Epidermal melanocyte (primary cell): ENCODE results near the gene AGTRAP.

Source experiments
- DNase-seq: peaks from one replicate; pipeline ENCODE4 v3.0.0; 2011; ENCODE audit warnings: low spot score; ENCODE audit not compliant: insufficient read length

Gene AGTRAP

DNA sequence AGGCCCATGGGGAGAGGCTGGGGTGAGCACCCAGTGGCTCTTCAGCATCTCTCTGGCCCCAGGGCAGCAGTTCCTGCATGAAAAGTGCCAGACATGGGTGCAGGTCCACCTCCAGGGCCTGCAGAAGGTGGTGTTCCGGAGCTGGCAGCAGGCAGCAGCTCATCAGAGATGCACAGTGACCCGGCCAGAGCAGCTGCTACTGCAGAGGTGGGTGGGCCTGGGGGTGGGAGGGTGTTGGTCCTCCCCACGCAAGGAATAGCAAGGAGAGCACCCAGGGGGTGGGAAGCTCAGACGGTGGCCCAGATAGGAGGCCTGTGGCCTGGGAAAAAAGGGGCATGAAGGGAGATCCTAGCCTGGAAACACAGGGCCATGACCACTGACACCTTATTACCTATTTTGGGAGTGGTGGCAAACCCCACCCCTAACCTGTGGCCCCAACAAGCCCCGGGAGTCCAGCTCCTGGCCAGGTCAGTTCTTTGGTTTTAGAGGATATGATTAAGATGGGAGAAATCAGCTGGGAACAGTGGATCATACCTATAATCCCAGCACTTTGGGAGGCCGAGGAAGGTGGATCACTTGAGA is 46.3 kb downstream of the AGTRAP start:
- DNase-seq = no peak

DNA sequence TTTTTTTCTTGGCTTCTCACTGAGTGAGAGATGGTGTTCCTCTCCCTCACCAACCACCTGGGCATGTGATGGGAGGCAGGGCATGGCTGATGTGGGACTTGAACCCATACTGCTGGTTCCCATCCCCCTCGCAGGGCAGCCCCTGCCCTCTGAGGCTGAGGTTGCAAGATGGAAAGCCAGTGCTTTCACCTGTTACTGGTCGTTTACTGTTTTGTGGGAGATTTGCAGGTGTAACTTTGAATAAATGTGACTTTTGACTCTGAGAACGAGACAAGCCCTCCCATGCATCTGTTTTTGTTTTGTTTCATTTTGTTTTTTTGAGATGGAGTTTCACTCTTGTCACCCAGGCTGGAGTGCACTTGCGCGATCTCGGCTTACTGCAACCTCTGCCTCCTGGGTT is 47.6 kb downstream of the AGTRAP start:
- no peak for DNase-seq

DNA sequence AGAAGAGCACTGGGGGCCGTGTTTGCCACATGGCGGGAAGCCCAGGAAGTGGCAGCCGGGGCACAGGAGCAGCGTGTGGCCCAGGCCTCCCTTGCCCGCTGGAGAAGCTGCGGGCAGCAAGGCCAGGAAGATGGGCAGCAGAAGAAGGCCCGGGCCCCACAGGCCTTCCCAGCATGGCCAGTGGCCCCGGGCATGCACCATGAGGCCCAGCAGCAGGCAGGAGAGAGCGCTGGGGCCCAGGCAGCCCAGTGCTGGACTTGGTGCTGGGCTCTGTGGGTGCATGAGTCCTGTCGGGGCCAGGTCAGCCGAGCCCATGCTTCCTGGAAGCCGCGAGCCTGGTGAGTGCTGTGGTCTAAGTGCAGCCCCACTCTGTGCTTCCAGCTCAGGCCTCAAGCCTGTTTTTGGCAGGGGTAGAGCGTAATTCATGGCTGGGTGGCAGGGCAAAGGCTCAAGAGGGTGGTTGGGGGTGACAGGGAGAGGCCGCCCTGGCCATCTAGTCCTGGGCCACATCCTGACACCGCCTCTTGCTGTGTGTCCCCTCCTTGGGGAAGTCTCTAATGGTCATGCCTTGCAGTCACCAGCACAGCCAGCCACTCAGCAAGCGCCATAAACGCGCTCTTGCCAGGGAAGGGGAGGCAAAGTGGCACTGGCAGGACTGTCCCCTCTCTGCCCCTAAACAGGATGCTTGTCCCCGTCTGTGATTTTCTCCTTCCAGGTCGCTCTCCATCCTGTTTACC is 48.5 kb downstream of the AGTRAP start:
- no peak for DNase-seq

DNA sequence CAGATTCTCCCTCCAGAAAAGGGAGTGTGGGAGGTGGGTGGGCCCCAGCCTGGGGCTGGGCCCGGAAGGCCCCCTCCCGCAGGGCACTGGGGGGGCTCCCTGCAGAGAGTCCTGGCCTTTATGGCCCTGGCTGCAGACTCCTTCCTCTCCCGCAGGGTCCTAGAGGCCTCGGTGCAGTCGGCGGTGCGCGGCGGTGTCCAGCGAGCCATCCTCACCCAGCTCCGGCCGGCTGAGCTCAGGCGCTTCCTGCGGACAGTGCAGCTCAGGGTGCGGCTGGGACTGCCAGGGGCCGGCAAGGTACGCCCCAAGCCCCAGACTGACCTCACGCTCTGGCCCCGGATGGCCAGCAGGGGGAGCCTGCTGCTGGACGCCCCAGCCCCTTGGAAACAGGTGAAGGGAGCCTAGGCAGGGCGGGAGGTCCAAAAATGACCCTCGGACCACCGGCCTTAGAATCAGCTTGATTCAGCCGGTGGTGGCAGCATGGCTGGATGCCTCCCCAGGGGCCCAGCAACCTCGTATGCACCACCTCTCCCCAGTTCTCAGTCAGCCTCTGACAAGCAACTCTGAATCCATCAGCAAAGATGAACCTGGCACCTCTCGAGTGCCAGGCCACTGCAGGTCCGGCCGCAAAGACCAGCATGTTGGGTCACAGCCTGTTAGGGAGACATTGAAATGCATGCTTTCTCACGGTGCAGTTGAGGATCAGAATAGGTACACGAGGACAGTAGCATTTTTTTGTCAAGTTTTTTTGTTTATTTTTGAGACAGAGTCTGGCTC is 49.2 kb downstream of the AGTRAP start:
- DNase-seq = no peak

DNA sequence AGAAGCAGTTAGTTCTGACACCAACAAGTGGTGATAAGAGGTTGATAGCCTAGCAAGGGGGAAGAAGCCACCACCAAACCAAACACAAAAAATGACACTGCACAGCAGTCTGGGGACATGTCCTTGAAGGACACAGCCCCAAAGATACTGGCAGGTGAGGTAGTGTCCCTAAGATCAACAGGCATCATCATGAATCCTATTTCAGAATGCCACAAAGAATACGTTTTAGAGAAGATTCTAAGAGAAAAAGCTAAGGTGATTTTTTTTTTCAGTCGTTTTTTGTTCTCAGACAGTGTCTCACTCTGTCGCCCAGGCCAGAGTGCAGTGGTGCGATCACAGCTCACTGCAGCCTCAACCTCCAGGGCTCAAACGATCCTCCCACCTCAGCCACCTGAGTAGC is 50.2 kb downstream of the AGTRAP start:
- no peak for DNase-seq

DNA sequence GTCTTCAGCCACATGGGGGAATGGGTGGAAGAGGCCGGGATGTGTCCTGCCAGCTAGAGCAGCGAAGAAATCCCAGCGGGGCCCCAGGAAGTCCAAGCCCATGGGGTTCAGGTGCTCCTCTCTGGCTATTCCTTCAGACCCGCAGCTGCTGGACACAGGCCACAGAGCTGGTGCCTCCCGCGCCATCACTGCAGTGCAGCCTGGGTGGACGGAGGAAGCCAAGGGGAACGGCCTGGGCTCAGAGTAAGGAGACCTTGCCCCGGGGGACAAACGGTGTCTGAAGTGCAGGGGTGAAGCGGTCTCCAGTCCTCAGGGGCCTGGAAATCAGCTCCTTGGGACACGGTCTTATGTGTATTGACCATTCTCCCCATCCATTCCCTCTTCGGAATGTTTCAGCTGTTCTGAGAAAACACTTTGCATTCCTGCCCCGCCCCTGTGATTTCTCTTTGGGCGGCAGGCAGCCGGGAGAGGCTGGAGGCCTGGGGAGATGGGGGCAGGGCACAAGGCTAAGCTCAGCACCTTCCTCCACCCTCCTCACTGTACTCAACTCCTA is 51.4 kb downstream of the AGTRAP start:
- DNase-seq = peak; percentile 51

DNA sequence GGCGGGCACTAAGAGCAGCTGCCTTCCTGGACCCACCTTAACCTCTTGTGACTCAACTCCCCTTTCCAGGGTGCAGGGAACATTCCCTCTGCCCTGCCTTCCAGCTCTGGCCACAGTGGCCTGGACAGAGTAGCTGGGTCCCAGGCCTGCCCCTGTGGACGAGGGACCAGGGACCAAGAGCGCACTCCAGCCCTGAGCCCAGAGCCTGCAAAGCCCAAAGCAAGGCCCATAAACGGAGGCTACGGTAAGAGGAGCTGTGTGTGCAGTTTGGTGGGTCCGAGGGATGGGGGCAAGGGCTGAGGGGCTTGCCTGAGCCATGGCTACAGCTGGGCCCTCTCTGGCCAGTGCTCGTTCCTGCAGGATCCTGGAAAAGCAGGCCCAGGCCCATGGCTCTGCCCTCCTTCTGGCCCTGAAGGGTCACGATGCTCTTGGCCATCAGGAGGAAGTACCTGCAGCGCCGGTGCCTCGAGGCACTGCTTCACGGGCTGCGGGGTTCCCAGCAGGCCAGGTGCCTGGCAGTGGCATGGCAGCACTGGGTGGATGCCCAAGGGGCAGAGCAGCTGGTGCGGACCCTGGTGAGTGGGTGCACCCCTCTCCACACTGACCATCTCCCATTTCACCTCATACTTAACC is 52.0 kb downstream of the AGTRAP start:
- DNase-seq = no peak

DNA sequence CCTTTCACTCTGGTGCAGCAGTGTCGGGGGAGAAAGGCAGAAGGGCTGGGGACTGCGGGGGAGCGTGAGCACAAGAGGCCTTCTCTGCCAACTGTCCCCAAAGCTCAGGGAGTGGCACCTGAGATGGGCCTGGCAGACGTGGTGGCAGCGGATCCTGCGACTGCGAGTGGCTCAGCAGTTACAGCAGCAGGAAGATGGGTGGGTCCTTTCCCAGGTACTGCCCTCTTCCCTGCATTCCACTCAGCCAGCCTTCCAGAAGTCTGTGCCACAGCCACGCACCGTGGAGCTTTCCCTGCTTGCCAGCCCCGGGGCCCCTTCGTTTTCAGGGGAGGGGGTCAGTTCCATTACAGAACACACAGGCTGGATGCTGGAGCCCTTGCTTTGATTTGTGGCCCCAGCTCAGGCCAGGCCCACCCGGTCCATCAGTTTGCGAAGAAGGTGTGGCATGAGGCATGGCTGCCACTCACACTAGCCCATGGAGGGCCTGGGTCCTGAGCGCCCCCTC is 52.7 kb downstream of the AGTRAP start:
- DNase-seq = no peak

DNA sequence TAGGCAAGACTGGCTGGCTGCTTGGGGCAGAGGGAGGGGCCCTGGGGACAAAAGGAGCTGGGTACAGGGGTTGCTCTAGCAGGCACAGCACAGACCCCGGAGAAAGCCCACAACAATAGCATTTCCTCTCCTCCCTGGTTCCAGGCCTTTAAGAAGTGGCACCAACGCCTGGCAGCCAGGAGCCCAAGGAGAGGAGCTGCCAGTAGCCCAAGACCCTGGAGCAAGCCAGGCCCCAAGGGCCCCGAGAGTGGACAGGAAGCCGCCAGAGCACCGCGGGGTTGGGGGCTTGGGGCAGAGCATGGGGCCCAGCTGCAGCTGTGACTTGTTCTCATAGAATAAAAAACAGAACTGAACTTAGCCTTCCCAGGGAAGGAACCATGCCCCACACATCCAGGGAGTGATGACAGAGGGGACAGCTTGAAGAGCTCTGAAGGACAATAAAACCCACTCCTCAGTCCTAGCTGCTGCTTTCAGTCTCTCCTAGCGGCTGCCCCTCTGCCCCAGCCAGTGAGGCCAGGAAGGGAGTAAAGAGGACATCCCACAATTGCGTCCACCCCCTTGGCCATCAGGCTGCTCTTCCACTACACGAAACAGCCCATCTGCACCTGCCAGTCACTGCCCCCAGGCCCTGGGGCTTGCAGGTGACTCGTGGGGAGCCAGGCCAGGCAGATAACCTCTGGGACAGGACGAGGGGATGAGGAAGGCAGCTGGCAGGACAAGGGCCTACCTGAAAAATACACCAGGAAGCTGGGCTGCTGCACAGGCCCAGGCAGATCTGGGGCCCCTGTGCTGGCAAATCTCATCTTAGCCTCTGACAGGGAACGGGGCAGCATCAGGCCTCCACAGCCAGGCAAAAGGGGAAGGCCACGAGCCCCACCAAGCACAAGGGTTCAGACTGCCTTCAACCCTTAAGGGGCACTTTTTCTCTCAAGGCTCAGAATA is 53.5 kb downstream of the AGTRAP start:
- no peak for DNase-seq

DNA sequence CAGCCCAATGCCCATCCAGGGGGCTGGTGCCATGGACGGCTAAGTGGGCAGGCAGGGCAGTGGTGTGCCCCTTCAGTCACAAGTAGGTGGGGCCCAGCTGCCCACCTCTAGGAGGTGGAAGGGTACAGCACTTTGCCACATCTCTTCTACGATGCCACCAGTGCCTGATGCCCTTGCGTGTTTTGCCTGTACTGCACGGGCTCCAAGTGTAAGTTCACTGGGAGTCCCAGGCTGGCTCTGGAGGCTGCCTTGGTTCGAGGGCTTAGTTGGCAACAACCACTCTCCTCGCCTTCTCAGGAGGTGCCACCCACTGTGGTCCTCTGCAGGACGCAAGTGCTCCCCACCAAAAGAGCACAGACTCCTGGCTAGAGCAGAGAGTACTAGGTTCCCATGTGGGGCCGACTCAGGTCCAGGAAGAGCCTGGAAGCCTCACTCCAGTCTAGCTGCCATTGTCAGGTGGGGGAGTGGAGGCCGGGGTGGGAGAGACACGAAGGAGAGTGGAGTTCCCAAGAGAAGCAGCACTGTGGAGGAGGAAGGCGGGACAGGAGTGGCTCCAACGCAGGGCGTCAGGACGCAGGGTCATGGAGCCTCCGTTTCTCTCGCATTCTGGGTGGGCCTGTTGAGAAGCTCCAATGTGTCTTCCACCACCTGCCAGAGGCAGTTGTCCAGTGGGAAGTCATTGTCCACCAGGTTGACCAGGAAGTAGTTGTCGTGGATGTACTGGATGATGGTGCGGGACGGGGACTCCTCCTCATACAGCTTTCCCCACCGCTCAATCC is 54.4 kb downstream of the AGTRAP start:
- no peak for DNase-seq

DNA sequence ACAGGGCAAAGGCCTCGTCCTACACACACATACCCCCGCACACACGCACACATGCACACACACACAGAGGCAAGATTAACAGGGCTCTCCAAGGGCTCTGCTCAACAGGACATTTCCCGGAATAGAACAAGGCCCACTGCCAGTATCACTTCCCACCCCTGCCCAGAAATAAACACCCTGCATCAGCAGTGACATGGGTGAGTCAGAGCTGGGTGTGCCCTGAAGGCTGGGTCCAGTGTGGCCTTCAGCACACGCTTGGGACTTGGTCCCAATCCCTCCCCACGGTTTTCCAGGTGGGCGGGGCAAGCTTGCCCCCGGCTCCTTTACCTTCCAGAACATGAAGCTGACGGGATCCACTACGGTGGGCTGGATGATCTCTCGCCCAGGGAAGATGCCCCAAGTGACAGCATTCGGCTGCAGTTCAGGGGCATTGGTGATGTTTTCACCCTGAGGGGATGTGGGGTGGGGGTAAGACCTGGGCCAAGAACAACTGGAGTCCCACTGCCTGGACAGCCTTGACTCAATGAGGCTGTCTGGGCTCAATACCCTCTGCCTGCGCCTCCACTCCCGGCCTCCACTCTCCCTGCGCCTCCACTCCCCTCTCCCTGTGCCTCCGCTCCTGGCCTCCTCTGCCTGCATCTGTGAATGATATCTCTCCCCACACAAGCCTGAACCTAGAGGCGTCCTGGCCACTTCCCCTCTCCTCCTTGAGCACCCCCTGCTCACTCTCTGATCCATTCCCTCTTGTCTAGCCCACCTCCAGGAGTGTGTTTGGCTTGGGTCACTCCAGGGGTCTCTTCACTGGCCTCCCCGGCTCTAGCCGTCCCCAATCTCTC is 55.2 kb downstream of the AGTRAP start:
- DNase-seq = peak; percentile 42

DNA sequence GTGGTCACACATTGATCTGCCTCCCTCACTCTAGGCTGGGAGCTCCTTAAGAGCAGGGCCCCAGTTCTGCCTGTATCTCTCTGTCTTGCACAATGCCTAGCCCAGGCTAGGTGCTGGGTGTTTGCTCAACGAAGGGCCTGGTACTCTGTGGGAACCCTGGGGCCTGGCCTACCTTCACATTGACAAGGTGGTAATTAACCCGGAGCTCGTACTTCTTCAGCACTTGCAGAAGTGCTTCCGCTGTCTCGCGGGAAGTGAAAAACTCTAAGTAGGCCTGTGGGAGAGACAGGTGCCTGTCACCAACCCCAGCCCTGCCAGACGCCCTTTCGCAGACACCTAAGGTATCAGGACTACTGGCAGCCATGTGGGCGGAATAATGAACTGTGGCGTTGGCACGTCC is 56.2 kb downstream of the AGTRAP start:
- no peak for DNase-seq

DNA sequence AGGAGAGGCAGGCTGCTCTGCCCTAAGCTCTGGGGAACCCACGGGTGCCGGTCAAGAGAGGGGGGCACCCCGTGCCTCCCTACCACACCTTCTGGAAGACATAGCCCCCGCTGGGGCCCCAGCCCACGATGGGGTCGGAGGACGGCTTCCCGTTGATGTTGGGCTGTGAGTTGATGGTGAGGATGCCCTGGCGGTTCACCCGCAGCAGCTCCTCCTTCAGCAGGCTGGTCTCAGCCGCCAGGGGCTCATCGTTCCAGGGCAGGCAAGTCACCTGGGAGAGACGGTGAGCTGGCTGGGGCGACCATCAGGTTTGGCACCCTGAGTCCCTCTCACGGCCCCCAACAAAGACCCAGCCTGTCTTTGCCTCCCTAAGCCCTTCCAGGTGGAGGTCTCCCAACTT is 57.9 kb downstream of the AGTRAP start:
- no peak for DNase-seq

DNA sequence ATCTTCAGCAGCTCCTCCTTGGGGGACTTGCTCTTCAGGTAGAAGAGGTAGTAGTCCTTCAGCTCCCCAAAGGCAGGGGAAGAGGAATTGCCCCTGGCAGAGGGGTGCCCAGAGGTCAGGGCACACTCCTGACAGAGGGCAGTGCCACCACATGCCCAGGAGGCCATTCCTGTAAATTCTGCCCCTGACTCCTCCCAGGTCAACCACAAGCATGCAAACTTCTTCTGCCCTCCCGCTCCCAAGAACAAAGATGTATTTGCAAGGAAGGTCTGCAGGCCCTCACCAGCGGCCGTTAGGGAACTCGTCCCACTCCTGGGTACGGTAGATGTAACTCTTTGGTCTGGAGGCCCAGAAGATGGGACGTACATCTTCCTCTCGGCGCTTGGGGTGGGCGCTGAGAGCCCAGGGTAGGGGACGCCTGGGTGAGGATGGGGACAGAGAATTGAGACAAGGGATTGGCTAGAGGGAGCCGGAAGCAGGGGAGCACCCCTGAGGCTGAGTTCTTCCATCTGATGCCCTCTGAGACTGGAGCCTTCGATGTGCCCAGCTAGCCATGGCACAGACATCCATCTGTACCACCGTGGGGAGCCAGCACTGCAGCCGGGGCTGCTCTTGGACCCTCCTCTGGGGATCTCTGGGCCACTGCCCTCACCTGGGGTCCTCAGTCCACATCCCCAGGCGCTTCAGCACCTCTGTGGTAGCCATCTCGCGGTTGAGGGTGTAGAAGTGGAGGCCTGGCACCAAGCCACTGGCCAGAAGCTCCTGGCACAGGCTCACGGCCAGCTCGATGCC is 58.7 kb downstream of the AGTRAP start:
- no peak for DNase-seq

DNA sequence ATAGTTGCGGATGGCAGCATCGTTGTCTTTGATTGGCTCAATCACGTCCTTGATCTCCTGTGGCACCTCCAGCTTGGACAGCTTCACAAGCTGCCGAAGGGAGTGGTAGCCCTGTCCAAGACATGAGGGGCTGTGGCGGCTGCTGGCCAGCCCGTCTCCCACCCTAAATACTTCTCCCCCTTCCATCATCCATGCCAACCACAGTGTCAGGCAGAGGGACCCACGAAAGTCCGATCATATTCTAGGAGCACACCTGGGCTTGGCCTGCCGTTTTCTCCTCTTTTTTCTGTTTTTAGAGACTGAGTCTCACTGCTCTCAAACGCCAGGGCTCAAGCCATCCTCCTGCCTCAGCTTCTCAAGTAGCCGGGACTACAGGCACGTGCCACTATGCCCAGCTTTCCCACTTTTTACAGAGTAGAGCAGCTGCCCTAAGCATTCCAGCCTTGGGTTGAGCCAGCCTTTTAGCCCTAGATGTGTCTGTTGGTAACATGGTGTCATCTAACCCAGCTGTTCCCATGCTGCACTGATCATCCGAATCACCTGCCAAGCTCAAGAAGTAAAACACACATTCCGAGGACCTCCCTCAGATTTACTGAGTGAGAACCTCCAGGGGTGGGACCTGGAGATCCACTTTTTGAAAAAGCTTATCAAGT is 59.4 kb downstream of the AGTRAP start:
- no peak for DNase-seq

DNA sequence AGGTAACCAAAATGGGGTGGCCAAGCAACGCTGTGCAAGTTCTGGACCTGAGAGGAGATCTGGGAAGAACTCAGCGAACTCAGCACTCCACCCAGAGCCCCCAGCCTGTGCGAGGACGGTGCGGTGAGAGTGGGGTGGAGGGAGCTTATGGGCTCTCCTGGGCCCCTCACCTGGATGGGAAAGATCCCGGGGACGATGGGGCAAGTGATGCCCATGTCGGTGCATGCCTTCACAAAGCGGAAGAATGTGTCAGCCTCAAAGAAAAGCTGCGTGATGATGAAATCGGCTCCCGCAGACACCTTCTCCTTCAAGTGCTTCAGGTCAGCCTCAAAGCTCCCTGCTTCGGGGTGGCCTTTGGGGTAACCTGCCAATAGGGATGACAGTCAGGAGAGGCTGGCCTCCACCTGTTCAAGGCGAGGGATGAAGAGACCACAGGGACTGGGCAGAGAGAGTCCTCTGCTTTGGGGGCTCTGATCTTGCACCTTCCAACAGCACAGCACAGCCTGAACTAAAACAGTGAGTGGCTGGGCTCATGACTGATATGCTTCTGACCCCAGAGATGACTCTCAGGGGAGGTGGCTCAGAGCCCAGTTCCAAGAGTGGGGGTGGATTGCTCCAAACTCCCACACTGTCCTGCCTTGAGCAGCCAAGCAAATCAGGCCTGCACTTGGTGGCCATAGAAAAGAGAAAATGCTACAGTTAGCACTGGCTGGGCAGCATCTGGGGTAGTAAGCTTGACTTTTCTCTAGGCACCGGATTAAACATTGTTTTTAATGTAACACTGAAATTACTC is 60.3 kb downstream of the AGTRAP start:
- DNase-seq = no peak
